Breast epithelium (tissue), 4 donors: ENCODE measurements around the gene PPP1R15B. TPM values are rescaled to one million over a fixed set of nuclear protein-coding genes. Genes with fewer than 3 reads are reported as not detected.

Source experiments
- DNase-seq, 2 donors: peaks; one replicate each; pipeline ENCODE4 v3.0.0-alpha.2; 2019; ENCODE audit warnings: low spot score in 2 of 2
- H3K27ac ChIP-seq, 2 donors: fragments of 200-600 bp; sonication (generic) in 1 of 2; one replicate each; pipeline ENCODE4 v1.5.1; 2016 to 2019; ENCODE audit warnings: mild to moderate bottlenecking in 1 of 2
- H3K27me3 ChIP-seq, 2 donors: fragments of 200-600 bp; sonication (generic) in 1 of 2; one replicate each; pipeline versions ENCODE4 v1.5.1 to v1.6.0; 2017 to 2019; ENCODE audit warnings: control low read depth in 1 of 2, mild to moderate bottlenecking in 1 of 2
- H3K36me3 ChIP-seq: fragments of 200-600 bp; one replicate; pipeline ENCODE4 v1.5.1; 2019
- H3K4me1 ChIP-seq, 2 donors: fragments of 200-600 bp; sonication (generic); one replicate each; pipeline ENCODE4 v1.5.1; 2016 to 2019; ENCODE audit warnings: control low read depth in 1 of 2
- H3K4me3 ChIP-seq, 3 donors: fragments of 200-600 bp; sonication (generic); 1 replicate in 2 of 3; 2 replicates in 1 of 3; pipeline ENCODE4 v1.5.1; 2016 to 2019; ENCODE audit warnings: mild to moderate bottlenecking in 3 of 3, moderate library complexity in 2 of 3
- H3K9me3 ChIP-seq, 2 donors: fragments of 200-600 bp; sonication (generic) in 1 of 2; one replicate each; pipeline ENCODE4 v1.5.1; 2016 to 2019; ENCODE audit warnings: control low read depth in 1 of 2
- CTCF ChIP-seq, 3 donors: fragments of 450-650 bp; IDR thresholded peaks; one replicate each; pipeline ENCODE4 v1.5.1; 2016 to 2017; ENCODE audit warnings: antibody characterized with exemption in 3 of 3, mild to moderate bottlenecking in 3 of 3, moderate library complexity in 3 of 3
- POLR2A ChIP-seq: fragments of 450-650 bp; IDR thresholded peaks from one replicate; pipeline ENCODE4 v1.6.1; 2016; ENCODE audit warnings: antibody characterized with exemption, mild to moderate bottlenecking, moderate library complexity
- POLR2AphosphoS5 ChIP-seq, 3 donors: sonication (generic); formaldehyde crosslinking; IDR thresholded peaks; one replicate each; pipeline ENCODE4 v1.6.1; 2017; ENCODE audit warnings: antibody characterized with exemption in 3 of 3
- intact Hi-C: fragments of 100-400 bp; cut with DNase I; formaldehyde crosslinking; loops from one replicate; pipeline ENCODE4 v1.15.1; 2023; ENCODE audit warnings: low total_unique reads
- total RNA-seq, 3 donors: library from RNA; depleted of rRNA; stranded (reverse); fragments of >200 nt; gene quantifications; one replicate each; pipeline ENCODE4 v1.1.0, GENCODE V29; 2016

Gene PPP1R15B
- total RNA-seq, 3 donors from 2014 or later: 47.5 to 91.6 (median 53.3) TPM

- DNase-seq: no peak
- no peak overlapping the region for H3K27ac ChIP-seq
- H3K9me3 ChIP-seq: no peaks in the 10 kb centered on the region
- H3K4me3 ChIP-seq: no peak overlapping the region
- no peaks in the 10 kb centered on the region for H3K27me3 ChIP-seq
- H3K4me1 ChIP-seq: peaks cover 0 to 6% of the 10 kb centered on the region in 2 donors
- TF ChIP-seq POLR2A (no peak), POLR2AphosphoS5 (IDR thresholded peaks at IDR 0.05) (no peak), CTCF (IDR thresholded peaks at IDR 0.05) (no peak)
- no peaks in the 10 kb centered on the region for H3K36me3 ChIP-seq
- intact Hi-C loops: no loop called here
Observed at GRCh38 chr1:204358605-204359004, 53.0 kb downstream of the PPP1R15B start.

GRCh38 chr1:204357551-204358490 is 53.8 kb downstream of the PPP1R15B start:
- H3K36me3 ChIP-seq: no peaks in the 10 kb centered on the region
- H3K4me3 ChIP-seq: no peak overlapping the region
- no peaks in the 10 kb centered on the region for H3K4me1 ChIP-seq
- no peaks in the 10 kb centered on the region for H3K27me3 ChIP-seq
- DNase-seq: no peak
- no peaks in the 10 kb centered on the region for H3K9me3 ChIP-seq
- intact Hi-C loops: no loop called here
- H3K27ac ChIP-seq: no peak overlapping the region
- TF ChIP-seq POLR2AphosphoS5 (IDR thresholded peaks at IDR 0.05) (no peak), CTCF (IDR thresholded peaks at IDR 0.05) (no peak), POLR2A (no peak)

- no peaks in the 10 kb centered on the region for H3K4me1 ChIP-seq
- no peaks in the 10 kb centered on the region for H3K27me3 ChIP-seq
- no peak for TF ChIP-seq POLR2A
- TF ChIP-seq CTCF (IDR thresholded peaks at IDR 0.05): no peak
- TF ChIP-seq POLR2AphosphoS5 (IDR thresholded peaks at IDR 0.05): no peak
- H3K27ac ChIP-seq: no peak overlapping the region
- no peaks in the 10 kb centered on the region for H3K9me3 ChIP-seq
- intact Hi-C loops: no loop called here
- no peak overlapping the region for H3K4me3 ChIP-seq
- no peaks in the 10 kb centered on the region for H3K36me3 ChIP-seq
- no peak for DNase-seq
Observed at GRCh38 chr1:204356997-204357396, 54.6 kb downstream of the PPP1R15B start.

GRCh38 chr1:204355913-204356312 is 55.7 kb downstream of the PPP1R15B start:
- TF ChIP-seq POLR2A (no peak), POLR2AphosphoS5 (IDR thresholded peaks at IDR 0.05) (no peak), CTCF (IDR thresholded peaks at IDR 0.05) (no peak)
- no peak for DNase-seq
- intact Hi-C loops: no loop called here
- no peak overlapping the region for H3K27ac ChIP-seq
- H3K9me3 ChIP-seq: no peaks in the 10 kb centered on the region
- H3K4me3 ChIP-seq: no peak overlapping the region
- H3K36me3 ChIP-seq: no peaks in the 10 kb centered on the region
- no peaks in the 10 kb centered on the region for H3K4me1 ChIP-seq
- H3K27me3 ChIP-seq: no peaks in the 10 kb centered on the region

- Histone ChIP-seq H3K9me3 (no peaks in the 10 kb centered on the region), H3K4me1 (no peaks in the 10 kb centered on the region), H3K4me3 (no peak overlapping the region), H3K27me3 (no peaks in the 10 kb centered on the region), H3K36me3 (no peaks in the 10 kb centered on the region), H3K27ac (no peak overlapping the region)
- no peak for DNase-seq
- intact Hi-C loops: no loop called here
- TF ChIP-seq POLR2A: no peak
- no peak for TF ChIP-seq CTCF (IDR thresholded peaks at IDR 0.05)
- TF ChIP-seq POLR2AphosphoS5 (IDR thresholded peaks at IDR 0.05): no peak
Observed at GRCh38 chr1:204354579-204354978, 57.0 kb downstream of the PPP1R15B start.
